ENCODE data around the gene PPCDC. TPM values are rescaled to one million over a fixed set of nuclear protein-coding genes. Genes with fewer than 3 reads are reported as not detected.

Gene PPCDC
- total RNA-seq, 1 donor from 2014 or later = 7.3 TPM

DNA sequence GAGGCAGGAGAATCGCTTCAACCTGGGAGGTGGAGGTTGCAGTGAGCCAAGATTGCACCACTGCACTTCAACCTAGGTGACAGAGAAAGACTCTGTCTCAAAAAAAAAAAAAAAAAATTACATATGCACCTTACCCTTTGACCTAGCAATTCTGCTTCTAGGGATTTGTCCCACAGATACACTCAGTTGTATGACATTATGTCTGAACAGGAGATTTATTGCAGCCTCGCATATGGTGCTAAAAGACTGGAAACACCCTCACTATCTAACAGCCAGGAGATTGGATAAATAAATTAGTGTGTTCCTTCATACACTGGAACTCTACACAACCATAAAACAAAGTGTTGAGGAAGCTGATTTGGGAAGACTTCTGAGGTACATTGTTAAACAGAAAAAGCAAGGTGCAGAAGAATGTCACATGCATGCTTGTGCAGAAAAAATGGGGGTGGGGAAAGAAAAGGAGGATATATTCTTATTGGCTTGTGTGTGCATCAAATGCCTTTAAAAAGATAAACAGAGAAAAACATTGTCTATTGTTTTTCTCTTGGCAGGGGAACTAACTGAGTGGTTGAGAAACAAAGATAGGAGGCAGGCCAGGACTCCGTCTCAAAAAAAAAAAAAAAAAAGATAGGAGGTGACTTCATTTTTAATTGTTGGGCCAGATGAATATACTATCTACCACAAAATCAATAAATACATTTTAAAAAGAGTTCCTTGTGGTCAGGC is 30.9 kb downstream of the PPCDC start:
- Histone ChIP-seq H3K27ac (ENCODE audit: low read depth, low read length) (no peak overlapping the region), H3K4me3 (ENCODE audit: insufficient read depth, low read depth, low read length) (no peak overlapping the region), H3K27me3 (ENCODE audit: insufficient read depth, low read length) (no peaks in the 10 kb centered on the region), H3K4me1 (ENCODE audit: insufficient read depth, low read length) (peaks cover 7% of the 10 kb centered on the region), H2AFZ (ENCODE audit: low read depth, low read length) (no peak overlapping the region), H3K9ac (ENCODE audit: low read length) (no peak overlapping the region), H3K4me2 (ENCODE audit: low read length) (no peak overlapping the region), H4K20me1 (ENCODE audit: insufficient read depth, low read length) (no peaks in the 10 kb centered on the region), H3K9me3 (ENCODE audit: insufficient read depth, low read depth, low read length) (no peaks in the 10 kb centered on the region), H3K79me2 (ENCODE audit: insufficient read depth, low read length) (no peaks in the 10 kb centered on the region), H3K36me3 (ENCODE audit: insufficient read depth, low read length) (no peaks in the 10 kb centered on the region)
- Mint-ChIP-seq H3K27ac (ENCODE audit: unreplicated experiment) (no peak overlapping the region), H3K36me3 (ENCODE audit: low read depth, unreplicated experiment) (peaks cover 6% of the 10 kb centered on the region), H3K4me1 (ENCODE audit: low read depth, unreplicated experiment) (peaks cover 10% of the 10 kb centered on the region), H3K27me3 (ENCODE audit: low read depth, unreplicated experiment) (peaks cover 2% of the 10 kb centered on the region), H3K9me3 (ENCODE audit: unreplicated experiment) (peaks cover 7% of the 10 kb centered on the region), H3K4me3 (ENCODE audit: unreplicated experiment) (no peak overlapping the region)
- DNase-seq (ENCODE audit: low read depth) (no peak), FAIRE-seq (no peak)
- TF ChIP-seq, protein P1, sequence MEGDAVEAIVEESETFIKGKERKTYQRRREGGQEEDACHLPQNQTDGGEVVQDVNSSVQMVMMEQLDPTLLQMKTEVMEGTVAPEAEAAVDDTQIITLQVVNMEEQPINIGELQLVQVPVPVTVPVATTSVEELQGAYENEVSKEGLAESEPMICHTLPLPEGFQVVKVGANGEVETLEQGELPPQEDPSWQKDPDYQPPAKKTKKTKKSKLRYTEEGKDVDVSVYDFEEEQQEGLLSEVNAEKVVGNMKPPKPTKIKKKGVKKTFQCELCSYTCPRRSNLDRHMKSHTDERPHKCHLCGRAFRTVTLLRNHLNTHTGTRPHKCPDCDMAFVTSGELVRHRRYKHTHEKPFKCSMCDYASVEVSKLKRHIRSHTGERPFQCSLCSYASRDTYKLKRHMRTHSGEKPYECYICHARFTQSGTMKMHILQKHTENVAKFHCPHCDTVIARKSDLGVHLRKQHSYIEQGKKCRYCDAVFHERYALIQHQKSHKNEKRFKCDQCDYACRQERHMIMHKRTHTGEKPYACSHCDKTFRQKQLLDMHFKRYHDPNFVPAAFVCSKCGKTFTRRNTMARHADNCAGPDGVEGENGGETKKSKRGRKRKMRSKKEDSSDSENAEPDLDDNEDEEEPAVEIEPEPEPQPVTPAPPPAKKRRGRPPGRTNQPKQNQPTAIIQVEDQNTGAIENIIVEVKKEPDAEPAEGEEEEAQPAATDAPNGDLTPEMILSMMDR (IDR thresholded peaks at IDR 0.05; ENCODE audit: insufficient read depth, low read depth, low read length) = no peak
- no peak for TF ChIP-seq EZH2 (IDR thresholded peaks at IDR 0.05; ENCODE audit: insufficient read depth, low read length)

GRCh38 chr15:75056036-75056435 is 32.6 kb downstream of the PPCDC start:
- H3K79me2 ChIP-seq (ENCODE audit: insufficient read depth, low read length) = no peaks in the 10 kb centered on the region
- H3K4me3 ChIP-seq (ENCODE audit: insufficient read depth, low read depth, low read length) = no peak overlapping the region
- no peaks in the 10 kb centered on the region for H3K36me3 ChIP-seq (ENCODE audit: insufficient read depth, low read length)
- H2AFZ ChIP-seq (ENCODE audit: low read depth, low read length) = no peak overlapping the region
- H3K9ac ChIP-seq (ENCODE audit: low read length) = no peak overlapping the region
- Mint-ChIP-seq H3K36me3 (ENCODE audit: low read depth, unreplicated experiment) (peaks cover 5% of the 10 kb centered on the region), H3K4me1 (ENCODE audit: low read depth, unreplicated experiment) (peaks cover 10% of the 10 kb centered on the region), H3K27ac (ENCODE audit: unreplicated experiment) (peak overlapping the region; percentile 9), H3K4me3 (ENCODE audit: unreplicated experiment) (no peak overlapping the region), H3K9me3 (ENCODE audit: unreplicated experiment) (peaks cover 7% of the 10 kb centered on the region), H3K27me3 (ENCODE audit: low read depth, unreplicated experiment) (peaks cover 2% of the 10 kb centered on the region)
- H3K27ac ChIP-seq (ENCODE audit: low read depth, low read length) = no peak overlapping the region
- DNase-seq (ENCODE audit: low read depth) = no peak
- no peak for TF ChIP-seq EZH2 (IDR thresholded peaks at IDR 0.05; ENCODE audit: insufficient read depth, low read length)
- TF ChIP-seq, protein P1 (IDR thresholded peaks at IDR 0.05; ENCODE audit: insufficient read depth, low read depth, low read length) = no peak
- H4K20me1 ChIP-seq (ENCODE audit: insufficient read depth, low read length) = no peaks in the 10 kb centered on the region
- no peak for FAIRE-seq
- H3K4me1 ChIP-seq (ENCODE audit: insufficient read depth, low read length) = peaks cover 8% of the 10 kb centered on the region
- no peaks in the 10 kb centered on the region for H3K9me3 ChIP-seq (ENCODE audit: insufficient read depth, low read depth, low read length)
- no peak overlapping the region for H3K4me2 ChIP-seq (ENCODE audit: low read length)
- no peaks in the 10 kb centered on the region for H3K27me3 ChIP-seq (ENCODE audit: insufficient read depth, low read length)
